A673 (cell line): ENCODE measurements around the gene NAT14. TPM values are rescaled to one million over a fixed set of nuclear protein-coding genes. Genes with fewer than 3 reads are reported as not detected.

Experiments used
- BruUV-seq: library from RNA; stranded (reverse); fragments of 400-500 nt; replicated peaks from 2 replicates; lab custom pipeline; 2021; lab: Mats Ljungman, UMichigan
- CTCF ChIA-PET: fragments of 300-600 bp; sonication (Branson Sonifier 250); formaldehyde crosslinking; loops from one replicate; lab custom pipeline; 2022; ENCODE audit warnings: antibody characterized with exemption; lab: Charles Lee
- POLR2A ChIA-PET: fragments of 300-600 bp; sonication (Branson Sonifier 250); formaldehyde crosslinking; loops from one replicate; lab custom pipeline; 2022; ENCODE audit warnings: antibody characterized with exemption; ENCODE audit not compliant: low non-redundant PET; lab: Charles Lee
- DNase-seq: peaks from one replicate; pipeline ENCODE4 v3.0.0-alpha.2; 2015; ENCODE audit warnings: low spot score
- H3K27ac ChIP-seq: fragments of 200-600 bp; sonication (generic); 2 replicates; pipeline ENCODE4 v1.5.1; 2016; ENCODE audit warnings: mixed run types, low read depth, mild to moderate bottlenecking, mixed read lengths, antibody characterized with exemption, low read length; ENCODE audit not compliant: poor library complexity, severe bottlenecking
- H3K27me3 ChIP-seq: fragments of 200-600 bp; sonication (generic); replicated peaks from 2 replicates; pipeline ENCODE4 v1.6.1; 2017; ENCODE audit warnings: mixed run types, low read depth, mild to moderate bottlenecking, mixed read lengths, antibody characterized with exemption, low read length; ENCODE audit not compliant: insufficient read depth, poor library complexity
- H3K36me3 ChIP-seq: fragments of 200-600 bp; sonication (generic); 2 replicates; pipeline ENCODE4 v1.6.1; 2016; ENCODE audit warnings: mixed run types, mild to moderate bottlenecking, mixed read lengths, antibody characterized with exemption, low read length; ENCODE audit not compliant: insufficient read depth, poor library complexity, severe bottlenecking
- H3K4me1 ChIP-seq: fragments of 200-600 bp; sonication (generic); 2 replicates; pipeline ENCODE4 v1.6.1; 2017; ENCODE audit warnings: mixed run types, mild to moderate bottlenecking, mixed read lengths, antibody characterized with exemption, low read length; ENCODE audit not compliant: insufficient read depth, poor library complexity, severe bottlenecking
- H3K4me3 ChIP-seq: fragments of 200-600 bp; sonication (generic); 2 replicates; pipeline ENCODE4 v1.5.1; 2016; ENCODE audit warnings: low read depth, mixed run types, mild to moderate bottlenecking, mixed read lengths, low read length; ENCODE audit not compliant: poor library complexity, severe bottlenecking
- H3K9me3 ChIP-seq: fragments of 200-600 bp; sonication (generic); 2 replicates; pipeline ENCODE4 v1.6.1; 2016; ENCODE audit warnings: mixed run types, low read depth, mild to moderate bottlenecking, mixed read lengths, antibody characterized with exemption, low read length; ENCODE audit not compliant: poor library complexity, severe bottlenecking
- CTCF ChIP-seq: fragments of 300-800, 200-600 bp; sonication (generic); conservative IDR thresholded peaks from 2 replicates; pipeline ENCODE4 v1.5.1; 2017; ENCODE audit warnings: low read depth, mild to moderate bottlenecking, antibody characterized with exemption, low read length, moderate library complexity, mixed read lengths
- EZH2 ChIP-seq: fragments of 200-600 bp; sonication (generic); IDR thresholded peaks from 2 replicates; pipeline ENCODE4 v1.6.1; 2017; ENCODE audit warnings: borderline replicate concordance, low read depth, mild to moderate bottlenecking, mixed read lengths, antibody characterized with exemption, low read length; ENCODE audit not compliant: poor library complexity, severe bottlenecking
- intact Hi-C: fragments of 100-400 bp; cut with micrococcal nuclease; formaldehyde crosslinking; loops from one replicate; pipeline ENCODE4 v1.10.0; 2022; ENCODE audit not compliant: unreplicated experiment
- total RNA-seq: library from RNA; stranded (reverse); gene quantifications from 2 replicates; pipeline ENCODE4 v1.2.3, GENCODE V29; 2021

Gene NAT14
- total RNA-seq, 1 experiment from 2014 or later, result 55.1 TPM

GRCh38 chr19:55459950-55460657 lies 24.9 kb upstream of the NAT14 start:
- peak overlapping the region; percentile 78 for H3K4me3 ChIP-seq
- peak; percentile 37 for DNase-seq

DNA sequence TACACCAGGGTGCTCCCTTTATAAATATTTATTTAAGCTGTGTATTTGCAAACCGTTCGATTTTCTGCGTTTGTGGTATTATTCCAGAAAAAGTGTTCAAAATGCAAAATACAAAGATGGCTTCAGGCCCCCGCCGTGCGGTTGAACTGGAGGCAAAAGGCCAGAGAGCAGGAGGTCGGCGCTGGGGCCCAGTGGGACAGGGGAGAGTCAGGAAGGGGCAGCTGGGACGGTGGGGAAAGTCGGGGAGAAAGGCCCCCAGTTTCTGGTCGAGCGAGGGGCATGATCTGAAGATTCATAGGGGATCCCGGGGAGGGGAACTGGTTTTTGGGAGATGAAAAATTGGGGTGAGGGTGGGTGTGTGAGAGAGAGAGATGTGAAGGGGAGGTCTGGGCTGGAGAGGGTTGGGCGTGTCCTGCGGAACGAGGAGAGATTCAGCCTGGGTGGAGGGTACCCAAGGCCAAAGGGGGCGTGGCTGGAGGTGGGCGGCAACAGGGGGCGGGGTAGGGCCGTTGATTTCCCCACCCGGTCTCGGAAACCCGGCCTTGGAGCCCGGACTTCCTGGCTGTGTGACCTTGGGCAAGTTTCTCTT lies 24.2 kb upstream of the NAT14 start:
- DNase-seq, result peak; percentile 83
- CTCF ChIA-PET, result no interaction called here
- Histone ChIP-seq H3K9me3 (no peaks in the 10 kb centered on the region), H3K4me1 (peaks cover 38% of the 10 kb centered on the region), H3K27me3 (no peaks in the 10 kb centered on the region), H3K4me3 (peak overlapping the region; percentile 78), H3K36me3 (no peaks in the 10 kb centered on the region), H3K27ac (peak overlapping the region; percentile 91)
- BruUV-seq, result no TSS peak
- intact Hi-C loops, result loop anchor here (5.0 kb wide), 1 partner anchor 147 kb away; the partner anchor contains the start of gene ZNF865
- TF ChIP-seq EZH2 (no peak), CTCF (no peak)
- POLR2A ChIA-PET, result no interaction called here

More at GRCh38 chr19:55459950-55460657, 24.9 kb upstream of the NAT14 start:
- H3K9me3 ChIP-seq, result no peaks in the 10 kb centered on the region
- TF ChIP-seq EZH2, result no peak
- TF ChIP-seq CTCF, result no peak
- ChIA-PET CTCF (no interaction called here), POLR2A (no interaction called here)
- peaks cover 38% of the 10 kb centered on the region for H3K4me1 ChIP-seq
- BruUV-seq, result TSS peak; percentile 77
- H3K27me3 ChIP-seq, result no peaks in the 10 kb centered on the region
- no peaks in the 10 kb centered on the region for H3K36me3 ChIP-seq
- intact Hi-C loops, result loop anchor here (5.0 kb wide), 1 partner anchor 147 kb away; the partner anchor contains the start of gene ZNF865
- peak overlapping the region; percentile 91 for H3K27ac ChIP-seq

DNA sequence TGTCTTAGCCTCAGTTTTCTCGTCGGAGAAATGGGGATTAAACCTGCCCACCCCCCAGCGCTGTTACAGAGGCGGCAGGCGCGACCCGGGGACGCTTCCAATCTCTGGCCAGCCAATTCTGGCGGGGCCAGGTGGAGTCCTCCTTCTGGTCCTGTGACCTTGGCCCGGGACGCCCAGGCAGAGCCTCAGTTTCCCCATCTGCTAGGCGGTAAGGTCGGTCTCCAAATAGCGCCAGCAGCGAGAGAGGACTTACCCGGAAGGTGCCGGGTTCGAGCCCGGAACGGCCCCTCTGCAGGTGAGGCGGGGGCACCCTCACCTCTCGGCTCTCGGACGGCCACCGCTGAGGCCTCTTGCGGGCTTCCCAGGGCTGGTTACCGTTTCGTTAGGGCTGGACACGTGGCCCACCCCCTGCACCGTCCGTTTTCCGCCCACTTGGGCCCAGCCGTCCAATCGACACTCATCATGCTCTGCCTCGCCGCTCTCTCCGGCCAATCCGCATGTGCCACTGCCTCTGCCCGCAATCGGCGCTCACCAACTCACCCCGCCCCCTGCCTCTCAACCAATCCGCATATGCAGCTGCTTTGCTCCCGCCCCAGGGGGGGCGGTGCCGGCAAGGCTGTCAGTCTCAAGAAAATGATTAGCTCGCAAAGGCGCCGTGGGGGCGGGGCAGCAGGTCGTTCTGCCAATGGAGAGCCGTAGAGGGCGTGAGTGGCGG lies 23.6 kb upstream of the NAT14 start, which contains the start of gene ISOC2:
Gene ISOC2 (minus strand): TSS at position 384 of the 715 bp plus-strand sequence. CDS start 5,156 bp downstream, outside the sequence.
- peak within 1 kb of the TSS; percentile 91 for H3K27ac ChIP-seq

More for the DNA sequence above, 23.6 kb upstream of the NAT14 start, which contains the start of gene ISOC2:
- intact Hi-C loops, result loop anchor here (5.0 kb wide), 1 partner anchor 146 kb away; the partner anchor contains the start of gene ZNF865
- ChIA-PET CTCF (interaction anchor here (0.5 to 1.1 kb wide), 4 partner anchors 42 to 260 kb away, joined by 3 to 4 read pairs (median 3); no protein-coding TSS in a partner anchor), POLR2A (no interaction called here)
- TF ChIP-seq EZH2 (no peak), CTCF (no peak)
- BruUV-seq, result no TSS peak
- H3K9me3 ChIP-seq, result no peaks in the 10 kb centered on the region
- DNase-seq, result peak; percentile 100
- peak within 1 kb of the TSS; percentile 78 for H3K4me3 ChIP-seq
- peaks cover 38% of the 10 kb centered on the region for H3K4me1 ChIP-seq
- no peaks in the 10 kb centered on the region for H3K27me3 ChIP-seq
- no peaks in the 10 kb centered on the region for H3K36me3 ChIP-seq
